Measurements from ENCODE around the gene CLASP1.

CLASP1 gene

GRCh38 chr2:121501554-121501953, 147.7 kb downstream of the CLASP1 start:
- Histone ChIP-seq H4K20me1 (ENCODE audit: insufficient read depth, low read length) (no peaks in the 10 kb centered on the region), H2AFZ (ENCODE audit: low read length) (no peak overlapping the region), H3K9ac (ENCODE audit: low read length) (no peak overlapping the region), H3K4me3 (ENCODE audit: low read depth, low read length, poor library complexity, severe bottlenecking) (no peak overlapping the region), H3K27ac (ENCODE audit: low read depth, low read length, poor library complexity, severe bottlenecking) (no peak overlapping the region), H3K27me3 (ENCODE audit: insufficient read depth, low read length) (no peaks in the 10 kb centered on the region), H3K9me2 (ENCODE audit: low read depth, low read length) (no peaks in the 10 kb centered on the region), H3K9me3 (ENCODE audit: low read length) (no peaks in the 10 kb centered on the region), H3K79me2 (ENCODE audit: insufficient read depth, low read length) (no peaks in the 10 kb centered on the region), H3K4me1 (ENCODE audit: insufficient read depth, low read length, severe bottlenecking) (no peaks in the 10 kb centered on the region), H3K36me3 (ENCODE audit: insufficient read depth, low read length) (peaks cover 73% of the 10 kb centered on the region), H3K4me2 (ENCODE audit: low read length) (no peak overlapping the region), H3F3A (ENCODE audit: insufficient read depth, low read length) (no peaks in the 10 kb centered on the region)
- TF ChIP-seq EZH2 (IDR thresholded peaks at IDR 0.05; ENCODE audit: borderline replicate concordance, low read length) (no peak), CTCF (IDR thresholded peaks at IDR 0.05; ENCODE audit: low read length) (no peak)

GRCh38 chr2:121501031-121501430, 148.2 kb downstream of the CLASP1 start:
- no peaks in the 10 kb centered on the region for H3K4me1 ChIP-seq (ENCODE audit: insufficient read depth, low read length, severe bottlenecking)
- no peaks in the 10 kb centered on the region for H3K9me2 ChIP-seq (ENCODE audit: low read depth, low read length)
- H3K4me2 ChIP-seq (ENCODE audit: low read length), result no peak overlapping the region
- no peaks in the 10 kb centered on the region for H3K79me2 ChIP-seq (ENCODE audit: insufficient read depth, low read length)
- no peak overlapping the region for H2AFZ ChIP-seq (ENCODE audit: low read length)
- no peak overlapping the region for H3K27ac ChIP-seq (ENCODE audit: low read depth, low read length, poor library complexity, severe bottlenecking)
- no peaks in the 10 kb centered on the region for H3F3A ChIP-seq (ENCODE audit: insufficient read depth, low read length)
- H4K20me1 ChIP-seq (ENCODE audit: insufficient read depth, low read length), result no peaks in the 10 kb centered on the region
- TF ChIP-seq EZH2 (IDR thresholded peaks at IDR 0.05; ENCODE audit: borderline replicate concordance, low read length) (no peak), CTCF (IDR thresholded peaks at IDR 0.05; ENCODE audit: low read length) (no peak)
- H3K9me3 ChIP-seq (ENCODE audit: low read length), result no peaks in the 10 kb centered on the region
- no peaks in the 10 kb centered on the region for H3K27me3 ChIP-seq (ENCODE audit: insufficient read depth, low read length)
- H3K9ac ChIP-seq (ENCODE audit: low read length), result no peak overlapping the region
- peaks cover 70% of the 10 kb centered on the region for H3K36me3 ChIP-seq (ENCODE audit: insufficient read depth, low read length)
- H3K4me3 ChIP-seq (ENCODE audit: low read depth, low read length, poor library complexity, severe bottlenecking), result no peak overlapping the region

- no peak overlapping the region for H3K27ac ChIP-seq (ENCODE audit: low read depth, low read length, poor library complexity, severe bottlenecking)
- H3K36me3 ChIP-seq (ENCODE audit: insufficient read depth, low read length), result peaks cover 58% of the 10 kb centered on the region
- H3K4me1 ChIP-seq (ENCODE audit: insufficient read depth, low read length, severe bottlenecking), result no peaks in the 10 kb centered on the region
- no peaks in the 10 kb centered on the region for H3K9me2 ChIP-seq (ENCODE audit: low read depth, low read length)
- H3K9me3 ChIP-seq (ENCODE audit: low read length), result no peaks in the 10 kb centered on the region
- H3K9ac ChIP-seq (ENCODE audit: low read length), result no peak overlapping the region
- no peaks in the 10 kb centered on the region for H3K79me2 ChIP-seq (ENCODE audit: insufficient read depth, low read length)
- H2AFZ ChIP-seq (ENCODE audit: low read length), result no peak overlapping the region
- no peaks in the 10 kb centered on the region for H4K20me1 ChIP-seq (ENCODE audit: insufficient read depth, low read length)
- TF ChIP-seq EZH2 (IDR thresholded peaks at IDR 0.05; ENCODE audit: borderline replicate concordance, low read length) (no peak), CTCF (IDR thresholded peaks at IDR 0.05; ENCODE audit: low read length) (no peak)
- no peaks in the 10 kb centered on the region for H3F3A ChIP-seq (ENCODE audit: insufficient read depth, low read length)
- H3K4me3 ChIP-seq (ENCODE audit: low read depth, low read length, poor library complexity, severe bottlenecking), result no peak overlapping the region
- no peaks in the 10 kb centered on the region for H3K27me3 ChIP-seq (ENCODE audit: insufficient read depth, low read length)
- H3K4me2 ChIP-seq (ENCODE audit: low read length), result no peak overlapping the region
These were observed 150.5 kb downstream of the CLASP1 start for GRCh38 chr2:121498731-121499130.

Measured in OCI-LY1 (cell line).